Colonic mucosa (tissue), 4 donors: ENCODE results near the gene NKD2. TPM values are rescaled to one million over a fixed set of nuclear protein-coding genes. Genes with fewer than 3 reads are reported as not detected.

Source experiments
- DNase-seq: peaks from one replicate; pipeline ENCODE4 v3.0.0-alpha.2; 2020
- H3K27ac ChIP-seq: fragments of 200-600 bp; one replicate; pipeline ENCODE4 v1.8.0; 2021
- H3K27me3 ChIP-seq: fragments of 200-600 bp; one replicate; pipeline ENCODE4 v1.8.0; 2021
- H3K36me3 ChIP-seq: fragments of 200-600 bp; one replicate; pipeline ENCODE4 v1.8.0; 2021
- H3K4me1 ChIP-seq: fragments of 200-600 bp; one replicate; pipeline ENCODE4 v1.8.0; 2021; ENCODE audit warnings: mild to moderate bottlenecking
- H3K4me3 ChIP-seq: fragments of 200-600 bp; one replicate; pipeline ENCODE4 v1.8.0; 2021
- H3K9ac ChIP-seq, 2 donors: one replicate each; pipeline ENCODE4 v1.7.0; 2013; ENCODE audit warnings: control low read depth in 2 of 2, low read depth in 2 of 2, low read length in 2 of 2
- H3K9me3 ChIP-seq: fragments of 200-600 bp; one replicate; pipeline ENCODE4 v1.8.0; 2021
- intact Hi-C: fragments of 100-400 bp; cut with DNase I; formaldehyde crosslinking; loops from one replicate; pipeline ENCODE4 v1.14.1; 2022
- total RNA-seq, 2 donors: library from RNA; stranded (reverse); fragmentation: NEBNext Ultra II Directional in 1 of 2; extraction: Animal tissue kit (Norgen Biotek cat#: 25700) in 1 of 2; gene quantifications; one replicate each; pipeline ENCODE4 v1.2.1, GENCODE V29; 2021
- TF ChIP-seq, protein P1 (sequence below): fragments of 200-600 bp; IDR thresholded peaks from one replicate; pipeline ENCODE4 v1.8.0; 2022; ENCODE audit warnings: antibody characterized with exemption, mild to moderate bottlenecking
- donor health status: healthy.
- donor health status: DM: no; HTN: no; CAD: no.
- donor health status: DM: no; HTN: no; CAD: no.

NKD2 gene
- total RNA-seq, 2 donors from 2014 or later = 0.94 to 1.9 TPM

DNA sequence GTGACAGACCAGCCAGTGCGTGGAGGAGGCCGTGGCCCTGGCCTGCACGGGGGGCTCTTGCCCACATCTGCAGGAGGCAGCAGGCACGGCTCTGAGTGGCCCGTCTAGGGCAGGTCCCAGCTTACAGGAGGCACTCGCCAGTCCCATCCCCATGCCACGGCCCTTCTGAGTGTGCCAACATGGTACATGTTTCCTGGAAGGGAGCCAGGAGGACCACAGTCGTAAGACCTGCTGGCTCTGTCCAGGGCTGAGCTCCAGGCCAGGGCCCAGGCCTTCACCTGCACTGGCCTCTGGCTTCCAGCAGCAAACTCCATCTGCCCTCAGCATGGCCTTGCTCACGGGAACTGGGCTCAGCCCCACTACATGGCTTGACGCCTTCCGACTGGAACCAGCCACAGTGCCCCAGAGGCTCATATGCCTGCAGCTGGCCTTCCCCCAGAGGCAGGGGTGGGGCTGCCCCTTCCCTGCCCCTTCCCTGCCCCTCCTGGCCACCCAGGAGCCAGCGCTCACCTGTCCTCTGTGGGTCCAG lies 3.8 kb downstream of the NKD2 start:
- H3K36me3 ChIP-seq = no peaks in the 10 kb centered on the region
- no peak overlapping the region for H3K27ac ChIP-seq
- H3K4me1 ChIP-seq = no peaks in the 10 kb centered on the region
- H3K4me3 ChIP-seq = no peak overlapping the region
- TF ChIP-seq, protein P1, sequence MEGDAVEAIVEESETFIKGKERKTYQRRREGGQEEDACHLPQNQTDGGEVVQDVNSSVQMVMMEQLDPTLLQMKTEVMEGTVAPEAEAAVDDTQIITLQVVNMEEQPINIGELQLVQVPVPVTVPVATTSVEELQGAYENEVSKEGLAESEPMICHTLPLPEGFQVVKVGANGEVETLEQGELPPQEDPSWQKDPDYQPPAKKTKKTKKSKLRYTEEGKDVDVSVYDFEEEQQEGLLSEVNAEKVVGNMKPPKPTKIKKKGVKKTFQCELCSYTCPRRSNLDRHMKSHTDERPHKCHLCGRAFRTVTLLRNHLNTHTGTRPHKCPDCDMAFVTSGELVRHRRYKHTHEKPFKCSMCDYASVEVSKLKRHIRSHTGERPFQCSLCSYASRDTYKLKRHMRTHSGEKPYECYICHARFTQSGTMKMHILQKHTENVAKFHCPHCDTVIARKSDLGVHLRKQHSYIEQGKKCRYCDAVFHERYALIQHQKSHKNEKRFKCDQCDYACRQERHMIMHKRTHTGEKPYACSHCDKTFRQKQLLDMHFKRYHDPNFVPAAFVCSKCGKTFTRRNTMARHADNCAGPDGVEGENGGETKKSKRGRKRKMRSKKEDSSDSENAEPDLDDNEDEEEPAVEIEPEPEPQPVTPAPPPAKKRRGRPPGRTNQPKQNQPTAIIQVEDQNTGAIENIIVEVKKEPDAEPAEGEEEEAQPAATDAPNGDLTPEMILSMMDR = no peak
- H3K9me3 ChIP-seq = no peaks in the 10 kb centered on the region
- DNase-seq = no peak
- peaks cover 39% of the 10 kb centered on the region for H3K27me3 ChIP-seq
- H3K9ac ChIP-seq = no peak overlapping the region
- intact Hi-C loops = loop anchor here (5.0 kb wide), 1 partner anchor 90 kb away; no protein-coding TSS in a partner anchor

DNA sequence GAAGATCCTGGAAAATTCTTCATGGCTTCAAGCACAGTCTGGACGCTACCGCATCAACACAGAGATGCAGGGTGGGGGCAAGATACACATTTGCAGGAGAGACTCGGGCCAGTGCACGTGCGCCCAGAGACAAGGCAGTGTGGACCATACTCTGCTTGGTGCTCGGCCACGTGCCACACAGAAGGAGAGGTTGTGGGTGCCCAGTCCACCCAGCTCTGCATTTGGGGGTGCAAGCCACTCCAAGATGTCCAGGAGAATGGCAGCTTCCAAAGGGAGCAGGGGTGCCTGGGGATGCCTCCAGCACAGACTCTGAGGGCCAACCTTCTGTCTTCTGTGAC lies 4.3 kb downstream of the NKD2 start:
- Histone ChIP-seq H3K27ac (no peak overlapping the region), H3K27me3 (peaks cover 34% of the 10 kb centered on the region), H3K4me3 (no peak overlapping the region), H3K9ac (no peak overlapping the region), H3K4me1 (no peaks in the 10 kb centered on the region), H3K9me3 (no peaks in the 10 kb centered on the region), H3K36me3 (no peaks in the 10 kb centered on the region)
- DNase-seq = no peak
- intact Hi-C loops = loop anchor here (5.0 kb wide), 1 partner anchor 91 kb away; no protein-coding TSS in a partner anchor
- TF ChIP-seq, protein P1 = no peak

DNA sequence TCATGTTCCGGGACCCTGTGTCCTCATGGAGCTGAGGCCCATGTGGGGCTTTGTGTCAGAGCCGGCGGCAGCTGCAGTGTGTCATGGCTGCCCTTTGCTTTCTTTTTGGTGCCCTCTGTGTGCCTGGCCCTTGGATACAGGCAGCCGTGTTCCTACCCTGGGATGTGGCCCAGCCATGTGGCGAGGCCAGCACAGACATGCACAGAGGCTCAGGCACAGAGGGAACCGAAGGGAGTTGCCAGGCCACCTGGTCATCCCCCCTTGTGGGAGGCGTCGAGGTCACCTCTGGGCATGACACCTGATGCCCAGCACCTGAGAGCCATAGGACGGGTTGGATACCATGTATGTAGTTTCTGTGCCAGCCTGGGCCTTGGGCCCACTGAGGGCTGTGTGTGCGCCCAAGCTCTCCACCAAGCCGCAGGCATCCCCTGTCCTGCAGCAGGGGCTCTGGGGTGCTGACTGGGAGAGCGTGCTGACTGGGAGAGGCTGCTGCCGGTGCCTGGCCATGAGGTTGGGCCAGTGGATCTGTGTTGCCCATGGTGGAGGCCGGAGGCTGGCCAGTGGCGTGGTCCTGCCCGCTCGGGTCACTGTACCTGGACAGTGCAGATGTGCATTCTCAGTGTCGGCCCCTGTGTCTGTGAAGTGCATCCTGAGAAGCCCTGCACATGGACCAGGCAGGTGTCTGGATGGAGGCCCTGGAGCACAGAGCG lies 4.8 kb downstream of the NKD2 start:
- no peaks in the 10 kb centered on the region for H3K9me3 ChIP-seq
- intact Hi-C loops = loop anchor here (5.0 kb wide), 1 partner anchor 91 kb away; no protein-coding TSS in a partner anchor
- no peak overlapping the region for H3K4me3 ChIP-seq
- TF ChIP-seq, protein P1 = no peak
- H3K36me3 ChIP-seq = no peaks in the 10 kb centered on the region
- no peak overlapping the region for H3K27ac ChIP-seq
- H3K27me3 ChIP-seq = peaks cover 29% of the 10 kb centered on the region
- no peak overlapping the region for H3K9ac ChIP-seq
- DNase-seq = no peak
- no peaks in the 10 kb centered on the region for H3K4me1 ChIP-seq

DNA sequence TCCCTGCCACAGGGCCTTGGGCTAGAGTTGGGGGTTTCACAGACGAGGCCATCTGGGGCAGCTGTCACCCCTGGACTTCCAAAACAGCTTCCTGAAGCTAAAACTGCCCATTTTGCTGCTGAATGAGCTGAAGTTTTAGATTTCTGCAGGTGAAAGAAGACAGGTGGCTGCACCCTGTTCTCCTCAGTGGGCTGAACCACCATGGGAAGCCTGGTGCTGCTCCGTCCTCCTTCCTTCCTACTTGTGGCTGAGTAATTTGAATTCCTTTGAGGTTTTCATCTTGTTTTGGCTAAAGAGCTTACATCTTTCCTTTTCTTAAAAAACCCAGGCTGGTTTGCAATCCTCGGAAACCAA lies 5.3 kb downstream of the NKD2 start:
- H3K27me3 ChIP-seq = peaks cover 25% of the 10 kb centered on the region
- TF ChIP-seq, protein P1 = no peak

DNA sequence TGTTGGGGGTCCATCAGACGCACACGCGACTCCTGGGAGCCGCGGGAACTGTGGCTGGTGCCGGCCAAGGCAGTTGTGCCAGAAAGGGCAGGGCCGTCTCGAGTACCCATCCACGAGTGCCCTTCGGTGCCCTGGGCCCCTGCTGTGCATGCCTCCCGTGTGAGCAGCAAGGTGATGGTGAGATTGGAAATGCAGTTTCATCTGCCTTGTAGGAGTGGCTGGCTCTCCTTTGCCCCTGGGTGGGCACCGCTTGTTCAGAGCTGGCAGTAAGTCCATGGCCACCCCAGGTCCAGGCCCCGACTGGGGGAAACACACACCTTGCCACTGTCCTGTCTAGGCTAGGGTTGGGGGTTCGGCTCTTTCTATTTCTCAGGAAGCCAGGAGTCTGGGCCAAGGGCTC lies 5.7 kb downstream of the NKD2 start:
- Histone ChIP-seq H3K9ac (no peak overlapping the region), H3K27ac (no peak overlapping the region), H3K27me3 (peaks cover 21% of the 10 kb centered on the region), H3K4me1 (no peaks in the 10 kb centered on the region), H3K36me3 (no peaks in the 10 kb centered on the region), H3K9me3 (no peaks in the 10 kb centered on the region), H3K4me3 (no peak overlapping the region)
- intact Hi-C loops = loop anchor here (5.0 kb wide), 1 partner anchor 92 kb away; no protein-coding TSS in a partner anchor
- TF ChIP-seq, protein P1 = no peak
- no peak for DNase-seq

More for the DNA sequence above, 5.3 kb downstream of the NKD2 start:
- H3K9me3 ChIP-seq = no peaks in the 10 kb centered on the region
- no peaks in the 10 kb centered on the region for H3K4me1 ChIP-seq
- no peaks in the 10 kb centered on the region for H3K36me3 ChIP-seq
- H3K4me3 ChIP-seq = no peak overlapping the region
- no peak overlapping the region for H3K27ac ChIP-seq
- intact Hi-C loops = loop anchor here (5.0 kb wide), 1 partner anchor 92 kb away; no protein-coding TSS in a partner anchor
- no peak overlapping the region for H3K9ac ChIP-seq
- DNase-seq = no peak
